GM23248 (cell line): ENCODE data around the gene CCSAP.

ENCODE experiments used
- EZH2 ChIP-seq: fragments of 200-600 bp; sonication (generic); IDR thresholded peaks from 2 replicates; pipeline ENCODE4 v1.6.1; 2018; ENCODE audit warnings: antibody characterized with exemption, mild to moderate bottlenecking; ENCODE audit not compliant: insufficient read depth, poor library complexity, severe bottlenecking
- EZH2phosphoT487 ChIP-seq: fragments of 200-600 bp; sonication (generic); IDR thresholded peaks from 2 replicates; pipeline ENCODE4 v1.6.1; 2018; ENCODE audit warnings: antibody characterized with exemption, moderate library complexity, mild to moderate bottlenecking, low read depth; ENCODE audit not compliant: insufficient read depth

DNA sequence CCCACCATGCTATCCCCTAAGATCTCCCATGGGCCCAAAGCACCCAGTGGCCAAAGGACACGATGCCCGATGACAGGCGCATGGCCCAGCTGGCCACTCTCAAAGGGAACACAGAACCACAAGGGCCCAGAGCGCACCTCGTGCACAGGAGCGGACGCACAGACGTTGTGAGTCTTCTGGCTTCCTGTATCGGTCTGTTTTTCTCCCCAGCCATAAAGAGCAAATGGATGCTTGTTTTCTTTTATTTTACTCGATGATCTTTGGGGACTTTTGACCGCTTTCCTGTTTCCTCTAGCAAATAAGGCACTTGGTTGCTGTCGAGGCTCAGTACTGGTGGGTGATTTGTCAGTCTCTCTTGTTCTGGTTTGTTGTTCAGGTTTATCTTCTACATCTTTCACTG, 16.2 kb downstream of the CCSAP start:
- TF ChIP-seq EZH2, result no peak
- no peak for TF ChIP-seq EZH2phosphoT487
